Thyroid gland (tissue), 4 donors: Measurements from ENCODE around the gene DNMT1. TPM values are rescaled to one million over a fixed set of nuclear protein-coding genes. Genes with fewer than 3 reads are reported as not detected.

Experiments
- DNase-seq, 2 donors: peaks; one replicate each; pipeline ENCODE4 v3.0.0-alpha.2; 2019
- H3K27ac ChIP-seq, 3 donors: fragments of 200-600 bp; sonication (generic); 1 replicate in 2 of 3; 2 replicates in 1 of 3; pipeline ENCODE4 v1.5.1; 2016 to 2019; ENCODE audit warnings: mild to moderate bottlenecking in 1 of 3, moderate library complexity in 1 of 3
- H3K27me3 ChIP-seq: fragments of 200-600 bp; sonication (generic); one replicate; pipeline ENCODE4 v1.5.1; 2019
- H3K36me3 ChIP-seq, 2 donors: fragments of 200-600 bp; sonication (generic); one replicate each; pipeline ENCODE4 v1.5.1; 2016 to 2019
- H3K4me1 ChIP-seq, 2 donors: fragments of 200-600 bp; sonication (generic); one replicate each; pipeline ENCODE4 v1.5.1; 2017 to 2019
- H3K4me3 ChIP-seq, 3 donors: fragments of 200-600 bp; sonication (generic); replicated peaks in 1 of 3; 1 replicate in 2 of 3; 2 replicates in 1 of 3; pipeline ENCODE4 v1.5.1; 2016; ENCODE audit warnings: mild to moderate bottlenecking in 1 of 3
- H3K9me3 ChIP-seq: fragments of 200-600 bp; sonication (generic); one replicate; pipeline ENCODE4 v1.5.1; 2017
- CTCF ChIP-seq, 6 experiments: fragments of 200-600 bp in 3 of 6; fragments of 450-650 bp in 3 of 6; sonication (generic) in 3 of 6; IDR thresholded peaks; one replicate each; pipeline ENCODE4 v1.5.1; 2016 to 2019; ENCODE audit warnings: antibody characterized with exemption in 6 of 6, mild to moderate bottlenecking in 2 of 6, inconsistent platforms in 1 of 6, moderate library complexity in 1 of 6
- POLR2A ChIP-seq, 2 donors: fragments of 450-650 bp; IDR thresholded peaks; one replicate each; pipeline ENCODE4 v1.6.1; 2017; ENCODE audit warnings: antibody characterized with exemption in 2 of 2, mild to moderate bottlenecking in 2 of 2, moderate library complexity in 1 of 2
- WGBS, 2 donors: methylation state at CpG; one replicate each; pipeline ENCODE4 v1.1.5; 2017; 5-methylcytosine and 5-hydroxymethylcytosine counted together
- intact Hi-C: fragments of 100-400 bp; cut with DNase I; formaldehyde crosslinking; loops from one replicate; pipeline ENCODE4 v1.15.1; 2023
- total RNA-seq, 4 donors: library from RNA; depleted of rRNA; stranded (reverse); fragments of >200 nt; gene quantifications; one replicate each; pipeline ENCODE4 v1.2.3, GENCODE V29; 2016

DNMT1 gene
- total RNA-seq, 4 donors from 2014 or later: 31.2 to 49.5 (median 36.0) TPM

- no peak for DNase-seq
- intact Hi-C loops: no loop called here
- H3K36me3 ChIP-seq: no peaks in the 10 kb centered on the region
- TF ChIP-seq POLR2A (IDR thresholded peaks at IDR 0.05): no peak
- no peak for TF ChIP-seq CTCF (IDR thresholded peaks at IDR 0.05)
- H3K27ac ChIP-seq: no peak overlapping the region
- H3K4me3 ChIP-seq: no peak overlapping the region
- WGBS, 2 donors: 86 to 91% methylated on average over 5 of the region's 5 CpGs
- H3K9me3 ChIP-seq: no peaks in the 10 kb centered on the region
- H3K27me3 ChIP-seq: no peaks in the 10 kb centered on the region
- peaks cover 5 to 11% of the 10 kb centered on the region in 2 donors for H3K4me1 ChIP-seq
Measured at GRCh38 chr19:10189616-10190015, 5.1 kb downstream of the DNMT1 start.

- Histone ChIP-seq H3K9me3 (no peaks in the 10 kb centered on the region), H3K27me3 (no peaks in the 10 kb centered on the region), H3K27ac (no peak overlapping the region), H3K4me3 (no peak overlapping the region), H3K4me1 (no peaks in the 10 kb centered on the region), H3K36me3 (no peaks in the 10 kb centered on the region)
- intact Hi-C loops: no loop called here
- WGBS, 2 donors: 84 to 86% methylated on average over 10 to 11 of the region's 11 CpGs
- no peak for DNase-seq
- TF ChIP-seq CTCF (IDR thresholded peaks at IDR 0.05) (no peak), POLR2A (IDR thresholded peaks at IDR 0.05) (no peak)
Measured at GRCh38 chr19:10187315-10187714, 7.4 kb downstream of the DNMT1 start.

- intact Hi-C loops: no loop called here
Measured at GRCh38 chr19:10184636-10185035, 10.1 kb downstream of the DNMT1 start.

GRCh38 chr19:10183926-10184325, 10.8 kb downstream of the DNMT1 start:
- TF ChIP-seq POLR2A (IDR thresholded peaks at IDR 0.05) (no peak), CTCF (IDR thresholded peaks at IDR 0.05) (no peak)
- no peak overlapping the region for H3K4me3 ChIP-seq
- H3K36me3 ChIP-seq: peaks cover 0 to 9% of the 10 kb centered on the region in 2 donors
- WGBS, 2 donors: 85 to 87% methylated on average over 3 of the region's 3 CpGs
- no peak for DNase-seq
- no peak overlapping the region for H3K27ac ChIP-seq
- H3K27me3 ChIP-seq: no peaks in the 10 kb centered on the region
- no peaks in the 10 kb centered on the region for H3K4me1 ChIP-seq
- intact Hi-C loops: no loop called here
- no peaks in the 10 kb centered on the region for H3K9me3 ChIP-seq

More at GRCh38 chr19:10184636-10185035, 10.1 kb downstream of the DNMT1 start:
- 89 to 95% methylated on average over 2 to 5 of the region's 5 CpGs for WGBS, 2 donors
- TF ChIP-seq POLR2A (IDR thresholded peaks at IDR 0.05) (no peak), CTCF (IDR thresholded peaks at IDR 0.05) (no peak)
- H3K27me3 ChIP-seq: no peaks in the 10 kb centered on the region
- no peak overlapping the region for H3K4me3 ChIP-seq
- H3K27ac ChIP-seq: no peak overlapping the region
- no peak for DNase-seq
- H3K9me3 ChIP-seq: no peaks in the 10 kb centered on the region
- peaks cover 0 to 9% of the 10 kb centered on the region in 2 donors for H3K36me3 ChIP-seq
- H3K4me1 ChIP-seq: no peaks in the 10 kb centered on the region

- WGBS, 2 donors: 90 to 93% methylated on average over 10 of the region's 10 CpGs
- intact Hi-C loops: no loop called here
- Histone ChIP-seq H3K4me3 (no peak overlapping the region), H3K36me3 (peaks cover 0 to 9% of the 10 kb centered on the region in 2 donors), H3K4me1 (no peaks in the 10 kb centered on the region), H3K27me3 (no peaks in the 10 kb centered on the region), H3K9me3 (no peaks in the 10 kb centered on the region), H3K27ac (no peak overlapping the region)
- TF ChIP-seq CTCF (IDR thresholded peaks at IDR 0.05) (no peak), POLR2A (IDR thresholded peaks at IDR 0.05) (no peak)
- no peak for DNase-seq
Measured at GRCh38 chr19:10182847-10183246, 11.9 kb downstream of the DNMT1 start.
